Dendritic cell treated with granulocyte-macrophage colony-stimulating factor and Interleukin-4, amounts not matched to agents 40 ng/mL and 50 ng/mL, for 4 days (primary cell): ENCODE results near the gene SYNGR2.
A peak's percentile ranks its signal among the peaks of the same experiment; 100 is the strongest.

ENCODE experiments used
- H3K27ac Mint-ChIP-seq: one replicate; pipeline ENCODE4 v1.8.0; 2022; ENCODE audit warnings: mild to moderate bottlenecking, mixed read lengths
- H3K27me3 Mint-ChIP-seq: one replicate; pipeline ENCODE4 v1.8.0; 2022; ENCODE audit warnings: mild to moderate bottlenecking, mixed read lengths
- H3K36me3 Mint-ChIP-seq: one replicate; pipeline ENCODE4 v1.8.0; 2022; ENCODE audit warnings: low read depth, mixed read lengths
- H3K4me1 Mint-ChIP-seq: one replicate; pipeline ENCODE4 v1.8.0; 2022; ENCODE audit warnings: low read depth, mixed read lengths
- H3K4me3 Mint-ChIP-seq: one replicate; pipeline ENCODE4 v1.8.0; 2022; ENCODE audit warnings: mild to moderate bottlenecking, moderate library complexity, mixed read lengths
- H3K9me3 Mint-ChIP-seq: one replicate; pipeline ENCODE4 v1.8.0; 2022; ENCODE audit warnings: mixed read lengths
- intact Hi-C: fragments of 100-400 bp; cut with micrococcal nuclease; formaldehyde crosslinking; loops from one replicate; pipeline ENCODE4 v1.15.0; 2022

SYNGR2 gene, protein sequence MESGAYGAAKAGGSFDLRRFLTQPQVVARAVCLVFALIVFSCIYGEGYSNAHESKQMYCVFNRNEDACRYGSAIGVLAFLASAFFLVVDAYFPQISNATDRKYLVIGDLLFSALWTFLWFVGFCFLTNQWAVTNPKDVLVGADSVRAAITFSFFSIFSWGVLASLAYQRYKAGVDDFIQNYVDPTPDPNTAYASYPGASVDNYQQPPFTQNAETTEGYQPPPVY

DNA sequence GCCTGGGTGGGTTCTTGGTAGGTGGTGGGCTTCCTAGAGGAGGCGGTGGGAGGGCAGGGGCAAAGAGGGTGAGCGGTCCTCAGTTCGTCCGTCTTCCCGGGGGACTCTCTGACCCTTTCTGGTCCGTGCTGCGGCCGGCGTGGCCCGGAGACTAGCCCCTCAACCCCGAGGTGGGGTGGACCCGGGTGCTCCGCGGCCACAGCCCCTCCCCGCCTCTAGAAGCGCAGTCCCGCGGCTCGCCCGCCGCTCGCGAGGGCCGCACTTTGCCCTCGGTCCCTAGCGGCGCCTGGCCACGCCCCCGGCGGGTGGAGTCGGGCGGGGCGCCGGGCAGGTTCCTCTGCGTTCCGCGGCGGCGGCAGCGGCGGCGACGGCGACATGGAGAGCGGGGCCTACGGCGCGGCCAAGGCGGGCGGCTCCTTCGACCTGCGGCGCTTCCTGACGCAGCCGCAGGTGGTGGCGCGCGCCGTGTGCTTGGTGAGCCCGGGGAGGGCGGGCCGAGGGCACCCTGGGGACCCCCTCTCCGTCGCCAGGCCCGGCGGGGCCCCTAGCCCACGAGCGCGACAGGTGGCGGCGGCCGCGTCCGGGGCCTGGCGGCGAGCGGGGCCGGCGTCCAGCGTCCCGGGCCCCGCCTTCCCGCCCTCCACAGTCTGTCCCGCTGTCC is at the start of gene SYNGR2:
SYNGR2 (plus strand) TSS at position 340 of the 661 bp plus-strand sequence; CDS start at position 376, 36 bp downstream.
- Mint-ChIP-seq H3K4me3 (peak within 1 kb of the TSS; percentile 87), H3K36me3 (peaks cover 47% of the 10 kb centered on the region), H3K4me1 (peaks cover 47% of the 10 kb centered on the region), H3K27me3 (peaks cover 6% of the 10 kb centered on the region), H3K27ac (peak within 1 kb of the TSS; percentile 97), H3K9me3 (no peaks in the 10 kb centered on the region)
- intact Hi-C loops, result no loop called here

DNA sequence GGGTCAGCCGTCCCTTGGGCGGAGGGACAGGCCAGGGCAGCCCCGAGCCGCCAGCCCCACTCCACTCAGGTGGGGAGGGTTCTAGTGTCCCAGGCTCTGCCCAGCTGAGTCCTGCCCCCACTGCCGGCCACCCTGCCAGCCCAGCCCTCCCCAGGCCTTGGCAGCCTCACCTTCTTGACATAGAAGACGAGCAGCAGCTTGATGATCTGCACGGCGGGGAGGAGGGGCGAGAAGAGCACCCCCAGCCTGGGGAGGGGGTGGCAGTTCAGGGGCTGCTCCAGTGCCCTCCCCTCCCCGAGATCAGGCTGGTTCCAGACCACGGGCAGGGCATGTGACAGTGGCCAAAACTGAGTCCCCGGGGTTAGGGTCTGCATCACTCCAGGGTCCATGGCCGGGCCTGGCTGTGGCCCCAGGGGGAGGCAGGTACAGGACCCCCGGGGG is 49.6 kb upstream of the SYNGR2 start:
- peaks cover 96% of the 10 kb centered on the region for H3K36me3 Mint-ChIP-seq
- intact Hi-C loops, result no loop called here
- no peaks in the 10 kb centered on the region for H3K9me3 Mint-ChIP-seq
- no peak overlapping the region for H3K27ac Mint-ChIP-seq
- no peaks in the 10 kb centered on the region for H3K27me3 Mint-ChIP-seq
- H3K4me1 Mint-ChIP-seq, result peaks cover 59% of the 10 kb centered on the region
- H3K4me3 Mint-ChIP-seq, result no peak overlapping the region

DNA sequence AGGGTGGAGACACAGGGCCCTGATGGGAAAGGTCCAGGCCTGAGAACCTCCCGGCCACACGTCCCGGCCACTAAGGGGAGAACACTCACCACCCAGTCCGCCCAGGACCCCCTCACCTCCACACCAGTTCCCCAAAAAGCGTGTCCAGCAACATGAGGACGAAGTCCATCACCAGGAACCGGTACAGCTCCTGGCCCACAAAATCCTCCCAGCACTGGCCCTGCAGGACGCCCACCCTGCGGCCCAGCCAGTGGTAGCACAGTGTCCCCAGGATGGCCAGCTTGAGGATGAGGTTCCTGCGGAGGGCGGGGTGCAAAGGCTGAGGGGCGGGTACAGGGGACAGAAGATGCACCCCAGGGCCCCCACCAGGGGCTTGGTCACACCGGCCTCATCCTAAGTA is 47.8 kb upstream of the SYNGR2 start:
- Mint-ChIP-seq H3K4me3 (no peak overlapping the region), H3K36me3 (peaks cover 96% of the 10 kb centered on the region), H3K9me3 (no peaks in the 10 kb centered on the region), H3K4me1 (peaks cover 62% of the 10 kb centered on the region), H3K27ac (no peak overlapping the region), H3K27me3 (no peaks in the 10 kb centered on the region)
- intact Hi-C loops, result no loop called here

DNA sequence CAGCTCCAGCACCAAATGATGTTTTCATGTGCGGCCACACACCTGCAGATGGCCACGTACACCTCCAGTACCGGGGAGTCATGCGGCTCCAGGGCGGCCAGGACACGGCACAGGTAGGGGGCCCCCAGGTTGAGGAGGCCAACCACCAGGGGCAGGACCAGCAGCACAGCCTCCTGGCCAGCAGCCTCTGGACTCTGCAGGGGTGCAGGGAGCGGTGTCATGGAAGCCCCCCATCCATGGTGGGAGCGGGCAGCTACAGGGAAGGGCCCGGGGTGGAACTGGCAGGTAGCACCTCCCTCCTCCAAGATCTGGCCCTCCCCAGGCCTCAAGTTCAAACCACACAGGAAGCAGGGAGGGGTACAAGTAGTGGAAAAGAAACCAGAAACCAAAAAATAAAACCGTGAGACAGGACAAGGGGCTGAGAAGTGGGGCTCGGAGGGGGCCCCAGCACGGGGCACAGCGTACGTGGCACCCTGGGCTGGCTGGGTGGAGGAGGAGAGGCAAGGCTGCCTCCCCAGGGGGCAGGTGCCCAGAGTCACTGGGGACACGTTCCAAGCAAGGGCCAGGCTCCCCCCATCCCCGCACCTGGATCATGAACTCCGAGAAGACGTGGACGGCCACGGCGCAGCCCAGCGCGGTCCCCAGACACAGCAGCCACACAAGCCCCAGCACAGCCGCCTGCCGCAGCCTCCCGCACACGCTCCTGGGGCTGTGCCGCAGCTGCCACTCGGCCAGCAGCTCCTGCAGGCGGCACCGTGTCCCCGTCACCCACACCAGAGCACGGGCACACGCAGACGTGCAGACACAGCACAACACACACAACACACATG is 47.2 kb upstream of the SYNGR2 start:
- intact Hi-C loops, result no loop called here
- no peaks in the 10 kb centered on the region for H3K27me3 Mint-ChIP-seq
- peaks cover 68% of the 10 kb centered on the region for H3K4me1 Mint-ChIP-seq
- H3K4me3 Mint-ChIP-seq, result no peak overlapping the region
- H3K27ac Mint-ChIP-seq, result peak overlapping the region; percentile 4
- peaks cover 99% of the 10 kb centered on the region for H3K36me3 Mint-ChIP-seq
- no peaks in the 10 kb centered on the region for H3K9me3 Mint-ChIP-seq

- intact Hi-C loops, result no loop called here
- Mint-ChIP-seq H3K4me1 (peaks cover 75% of the 10 kb centered on the region), H3K27ac (peak overlapping the region; percentile 4), H3K9me3 (no peaks in the 10 kb centered on the region), H3K4me3 (no peak overlapping the region), H3K36me3 (peaks cover 99% of the 10 kb centered on the region), H3K27me3 (no peaks in the 10 kb centered on the region)
Measured at GRCh38 chr17:78121801-78122215, 46.6 kb upstream of the SYNGR2 start.

DNA sequence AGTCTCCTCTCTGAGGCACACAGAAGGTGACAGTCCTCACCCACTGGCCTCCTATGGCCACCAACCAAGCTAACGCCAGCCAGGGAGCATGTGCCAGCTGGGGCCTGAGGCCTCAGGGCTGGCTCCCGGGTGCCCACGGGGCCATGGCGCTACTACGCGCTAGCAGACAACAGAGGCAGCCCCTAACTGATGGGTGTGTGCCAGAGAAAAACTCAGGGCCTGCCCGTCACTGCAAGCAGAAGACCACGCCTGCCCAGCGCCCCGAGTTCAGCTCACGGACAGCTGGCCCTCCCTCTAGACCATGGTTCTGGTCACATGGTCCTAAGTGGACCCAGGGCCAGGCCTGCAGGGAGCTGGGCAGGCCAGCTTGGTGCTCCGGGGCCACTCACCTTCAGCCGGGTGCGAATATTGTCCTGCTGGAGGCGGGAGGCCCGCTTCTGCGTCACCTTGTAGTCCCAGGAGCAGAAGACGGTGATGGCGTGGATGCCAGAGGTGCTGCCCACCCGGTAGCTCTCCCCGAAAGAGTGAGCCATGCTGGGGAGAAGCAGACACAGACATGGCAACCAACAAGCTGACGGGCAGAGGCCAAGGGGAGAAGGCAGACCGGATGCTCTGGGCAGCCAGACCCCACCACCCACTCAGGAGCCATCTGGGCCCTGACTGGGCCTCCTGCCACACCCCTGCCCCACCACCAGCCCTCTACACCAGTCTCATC is 46.0 kb upstream of the SYNGR2 start:
- Mint-ChIP-seq H3K4me1 (peaks cover 80% of the 10 kb centered on the region), H3K4me3 (no peak overlapping the region), H3K27ac (peak overlapping the region; percentile 4), H3K27me3 (no peaks in the 10 kb centered on the region), H3K36me3 (peaks cover 99% of the 10 kb centered on the region), H3K9me3 (no peaks in the 10 kb centered on the region)
- intact Hi-C loops, result no loop called here

DNA sequence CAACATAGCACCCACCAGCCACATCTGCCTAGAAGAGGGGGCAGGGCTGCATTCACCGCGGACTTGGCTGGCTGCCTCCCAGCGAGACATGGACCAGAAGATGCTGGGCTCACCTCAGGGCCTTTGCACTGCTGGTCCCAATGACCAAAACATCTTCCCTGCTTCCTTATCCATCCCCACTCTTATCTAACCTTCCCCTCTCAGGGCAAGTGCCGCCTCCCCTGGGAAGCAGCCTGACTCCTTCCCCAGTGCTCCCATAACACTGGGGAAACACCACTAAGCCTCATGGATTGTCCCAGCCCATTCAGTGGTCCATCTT is 45.5 kb upstream of the SYNGR2 start:
- H3K4me3 Mint-ChIP-seq, result no peak overlapping the region
- H3K36me3 Mint-ChIP-seq, result peaks cover 99% of the 10 kb centered on the region
- no peak overlapping the region for H3K27ac Mint-ChIP-seq
- intact Hi-C loops, result no loop called here
- H3K4me1 Mint-ChIP-seq, result peaks cover 80% of the 10 kb centered on the region
- H3K27me3 Mint-ChIP-seq, result no peaks in the 10 kb centered on the region
- no peaks in the 10 kb centered on the region for H3K9me3 Mint-ChIP-seq

DNA sequence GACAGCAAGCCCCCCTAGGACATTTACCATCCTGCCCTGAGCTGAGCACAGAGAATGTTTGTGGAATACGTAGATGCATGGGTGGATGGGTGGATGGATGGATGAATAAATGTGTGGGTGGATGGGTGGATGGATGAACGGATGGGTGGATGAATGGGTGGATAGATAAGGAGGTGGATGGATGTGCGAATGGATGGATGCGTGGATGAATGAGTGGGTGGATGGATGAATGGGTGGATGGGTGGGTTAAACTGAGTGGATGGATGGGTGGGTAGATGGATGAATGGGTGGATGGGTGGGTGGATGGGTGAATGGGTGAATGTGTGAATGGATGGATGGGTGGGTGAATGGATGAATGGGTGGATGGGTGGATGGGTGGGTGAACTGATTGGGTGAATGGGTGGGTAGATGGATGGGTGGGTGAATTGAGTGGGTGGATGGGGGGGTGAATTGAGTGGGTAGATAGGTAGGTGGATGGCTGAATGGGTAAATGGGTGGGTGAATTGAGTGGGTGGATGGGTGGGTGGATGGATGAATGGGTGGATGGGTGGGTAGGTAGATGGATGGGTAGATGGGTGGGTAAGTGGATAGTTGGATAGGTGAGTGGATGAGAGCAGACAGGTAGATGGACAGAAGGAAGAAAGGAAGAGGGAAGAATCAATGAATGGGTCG is 45.0 kb upstream of the SYNGR2 start:
- intact Hi-C loops, result no loop called here
- no peaks in the 10 kb centered on the region for H3K9me3 Mint-ChIP-seq
- H3K4me3 Mint-ChIP-seq, result no peak overlapping the region
- H3K27me3 Mint-ChIP-seq, result no peaks in the 10 kb centered on the region
- peak overlapping the region; percentile 82 for H3K27ac Mint-ChIP-seq
- H3K4me1 Mint-ChIP-seq, result peaks cover 77% of the 10 kb centered on the region
- peaks cover 97% of the 10 kb centered on the region for H3K36me3 Mint-ChIP-seq

GRCh38 chr17:78124081-78124835 is 44.1 kb upstream of the SYNGR2 start:
- intact Hi-C loops, result no loop called here
- peak overlapping the region; percentile 26 for H3K4me3 Mint-ChIP-seq
- H3K27me3 Mint-ChIP-seq, result no peaks in the 10 kb centered on the region
- peak overlapping the region; percentile 82 for H3K27ac Mint-ChIP-seq
- H3K9me3 Mint-ChIP-seq, result no peaks in the 10 kb centered on the region
- peaks cover 94% of the 10 kb centered on the region for H3K36me3 Mint-ChIP-seq
- peaks cover 84% of the 10 kb centered on the region for H3K4me1 Mint-ChIP-seq

GRCh38 chr17:78124836-78125137 is 43.6 kb upstream of the SYNGR2 start:
- peaks cover 89% of the 10 kb centered on the region for H3K36me3 Mint-ChIP-seq
- H3K27me3 Mint-ChIP-seq, result no peaks in the 10 kb centered on the region
- H3K27ac Mint-ChIP-seq, result peak overlapping the region; percentile 82
- intact Hi-C loops, result loop anchor here (5.0 kb wide), 1 partner anchor 63 kb away; the partner anchor contains the start of genes AFMID and TK1
- peak overlapping the region; percentile 59 for H3K4me3 Mint-ChIP-seq
- peaks cover 89% of the 10 kb centered on the region for H3K4me1 Mint-ChIP-seq
- no peaks in the 10 kb centered on the region for H3K9me3 Mint-ChIP-seq

GRCh38 chr17:78125138-78125913 is 43.1 kb upstream of the SYNGR2 start:
- H3K9me3 Mint-ChIP-seq, result no peaks in the 10 kb centered on the region
- peak overlapping the region; percentile 82 for H3K27ac Mint-ChIP-seq
- H3K4me3 Mint-ChIP-seq, result peak overlapping the region; percentile 59
- no peaks in the 10 kb centered on the region for H3K27me3 Mint-ChIP-seq
- intact Hi-C loops, result loop anchor here (5.0 kb wide), 1 partner anchor 62 kb away; the partner anchor contains the start of genes AFMID and TK1
- peaks cover 85% of the 10 kb centered on the region for H3K36me3 Mint-ChIP-seq
- H3K4me1 Mint-ChIP-seq, result peaks cover 93% of the 10 kb centered on the region
